HG02840 (cell line): ENCODE results near the gene INPPL1.

ENCODE experiments used
- ATAC-seq: cut with Tn5 transposase; IDR thresholded peaks from one replicate; pipeline ENCODE4 v1.9.1; 2021; ENCODE audit warnings: mild to moderate bottlenecking, moderate library complexity, moderate number of reproducible peaks; ENCODE audit not compliant: unreplicated experiment, low FRiP score

Gene INPPL1

GRCh38 chr11:72209101-72209500 lies 15.5 kb upstream of the INPPL1 start:
- no peak for ATAC-seq

- ATAC-seq, result no peak
Observed at GRCh38 chr11:72216638-72217037, 7.9 kb upstream of the INPPL1 start, which contains the start of gene FOLR2. FOLR2 (plus strand) TSS chr11:72216794; CDS start chr11:72218585, 1,791 bp downstream.

- ATAC-seq, result no peak
Observed at GRCh38 chr11:72217841-72218240, 6.7 kb upstream of the INPPL1 start.

- no peak for ATAC-seq
Observed at GRCh38 chr11:72218251-72218745, 6.3 kb upstream of the INPPL1 start.

GRCh38 chr11:72220696-72221363 lies 3.7 kb upstream of the INPPL1 start:
- ATAC-seq, result no peak

GRCh38 chr11:72221386-72222075 lies 3.0 kb upstream of the INPPL1 start:
- ATAC-seq, result no peak

GRCh38 chr11:72222106-72222891 lies 2.3 kb upstream of the INPPL1 start:
- ATAC-seq, result no peak

- ATAC-seq, result peak; percentile 69
Observed at GRCh38 chr11:72222907-72223614, 1.5 kb upstream of the INPPL1 start.

- ATAC-seq, result peak; percentile 48
Observed at GRCh38 chr11:72223615-72224563, 678 bp upstream of the INPPL1 start.

GRCh38 chr11:72225411-72225951 lies 914 bp downstream of the INPPL1 start:
- no peak for ATAC-seq

GRCh38 chr11:72226701-72227100 lies 2.1 kb downstream of the INPPL1 start:
- ATAC-seq, result no peak

- ATAC-seq, result no peak
Observed at GRCh38 chr11:72227316-72228228, 3.0 kb downstream of the INPPL1 start.

- ATAC-seq, result no peak
Observed at GRCh38 chr11:72228229-72228843, 3.8 kb downstream of the INPPL1 start.

GRCh38 chr11:72228844-72229231 lies 4.3 kb downstream of the INPPL1 start:
- no peak for ATAC-seq

- ATAC-seq, result no peak
Observed at GRCh38 chr11:72229336-72229924, 4.9 kb downstream of the INPPL1 start.

- ATAC-seq, result no peak
Observed at GRCh38 chr11:72229925-72230763, 5.6 kb downstream of the INPPL1 start.
